ENCODE data around the gene CDK5RAP3.
"Not testable (repeated sequence)": the region's sequence is repeated elsewhere in the genome, so short reads cannot be mapped to it uniquely, and the experiment has no call there.

CDK5RAP3 gene

GRCh38 chr17:47970725-47971499, at the start of gene CDK5RAP3:
TSS of gene CDK5RAP3 (plus strand) at chr17:47971113. CDS start at chr17:47971147, 34 bp downstream.
- peak; percentile 99 for DNase-seq

- no peak for DNase-seq
Measured at GRCh38 chr17:47924785-47925677, 45.9 kb upstream of the CDK5RAP3 start.

GRCh38 chr17:47925678-47925988, 45.3 kb upstream of the CDK5RAP3 start:
- no peak for DNase-seq

- DNase-seq: no peak
Measured at GRCh38 chr17:47927821-47928400, 43.0 kb upstream of the CDK5RAP3 start.

- DNase-seq: no peak
Measured at GRCh38 chr17:47928415-47928814, 42.5 kb upstream of the CDK5RAP3 start.

- DNase-seq: no peak
Measured at GRCh38 chr17:47929218-47930000, 41.5 kb upstream of the CDK5RAP3 start.

GRCh38 chr17:47931848-47932247, 39.1 kb upstream of the CDK5RAP3 start:
- no peak for DNase-seq

GRCh38 chr17:47934856-47935255, 36.1 kb upstream of the CDK5RAP3 start:
- DNase-seq: no peak

GRCh38 chr17:47935468-47935867, 35.4 kb upstream of the CDK5RAP3 start:
- DNase-seq: not testable (repeated sequence)

GRCh38 chr17:47935961-47936360, 35.0 kb upstream of the CDK5RAP3 start:
- no peak for DNase-seq

- no peak for DNase-seq
Measured at GRCh38 chr17:47937941-47938340, 33.0 kb upstream of the CDK5RAP3 start.

GRCh38 chr17:47941246-47942095, 29.4 kb upstream of the CDK5RAP3 start, which contains the start of gene PNPO:
TSS of gene PNPO (plus strand) at chr17:47941571. CDS start at chr17:47941676, 105 bp downstream.
- peak; percentile 93 for DNase-seq

- no peak for DNase-seq
Measured at GRCh38 chr17:47942096-47942510, 28.8 kb upstream of the CDK5RAP3 start.

- DNase-seq: no peak
Measured at GRCh38 chr17:47942568-47942967, 28.3 kb upstream of the CDK5RAP3 start.

GRCh38 chr17:47945080-47945479, 25.8 kb upstream of the CDK5RAP3 start:
- no peak for DNase-seq

GRCh38 chr17:47945529-47946508, 25.1 kb upstream of the CDK5RAP3 start:
- no peak for DNase-seq

GRCh38 chr17:47946516-47946915, 24.4 kb upstream of the CDK5RAP3 start:
- DNase-seq: no peak

GRCh38 chr17:47946929-47947397, 23.9 kb upstream of the CDK5RAP3 start:
- DNase-seq: peak; percentile 68

GRCh38 chr17:47948706-47949196, 22.2 kb upstream of the CDK5RAP3 start:
- no peak for DNase-seq

GRCh38 chr17:47949197-47949759, 21.6 kb upstream of the CDK5RAP3 start:
- peak; percentile 66 for DNase-seq
